WTC11 (cell line): ENCODE data around the gene NSUN4. TPM values are rescaled to one million over a fixed set of nuclear protein-coding genes. Genes with fewer than 3 reads are reported as not detected.
"Not testable (repeated sequence)": the region's sequence is repeated elsewhere in the genome, so short reads cannot be mapped to it uniquely, and the experiment has no call there.

ENCODE experiments used
- ATAC-seq: fragments of 200-7000 bp; cut with Tn5 transposase; 2 replicates; pipeline ENCODE4 v1.10.0; 2021; ENCODE audit warnings: mild to moderate bottlenecking, moderate library complexity
- CTCF ChIA-PET: fragments of 300-600 bp; sonication (Branson Sonifier 250); formaldehyde crosslinking; loops from one replicate; lab custom pipeline; 2021; ENCODE audit warnings: antibody characterized with exemption; lab: Charles Lee
- POLR2A ChIA-PET: fragments of 350-600 bp; sonication (Branson Sonifier 250); formaldehyde crosslinking; loops from one replicate; lab custom pipeline; 2021; ENCODE audit warnings: antibody characterized with exemption; lab: Charles Lee
- DNase-seq: peaks from one replicate; pipeline ENCODE4 v3.0.0; 2021; ENCODE audit warnings: low spot score
- H3K27ac Mint-ChIP-seq: 2 replicates; pipeline ENCODE4 v1.8.0; 2021; ENCODE audit warnings: mixed read lengths
- H3K27me3 Mint-ChIP-seq: 2 replicates; pipeline ENCODE4 v1.8.0; 2021; ENCODE audit warnings: low read depth, mild to moderate bottlenecking, moderate library complexity, mixed read lengths
- H3K36me3 Mint-ChIP-seq: 2 replicates; pipeline ENCODE4 v1.8.0; 2021; ENCODE audit warnings: mixed read lengths
- H3K4me1 Mint-ChIP-seq: 2 replicates; pipeline ENCODE4 v1.8.0; 2022; ENCODE audit warnings: mixed read lengths
- H3K4me3 Mint-ChIP-seq: 2 replicates; pipeline ENCODE4 v1.8.0; 2021; ENCODE audit warnings: mild to moderate bottlenecking, moderate library complexity, mixed read lengths
- H3K9me3 Mint-ChIP-seq: 2 replicates; pipeline ENCODE4 v1.8.0; 2021; ENCODE audit warnings: mixed read lengths
- ATF1 ChIP-seq: sonication (generic); formaldehyde crosslinking; IDR thresholded peaks from 2 replicates; pipeline ENCODE4 v1.8.1; 2023; ENCODE audit warnings: mild to moderate bottlenecking, moderate library complexity, missing genetic modification reagents
- ATF3 ChIP-seq: sonication (generic); formaldehyde crosslinking; conservative IDR thresholded peaks from 2 replicates; pipeline ENCODE4 v1.8.1; 2022; ENCODE audit warnings: mild to moderate bottlenecking, missing genetic modification reagents
- ATF6 ChIP-seq: sonication (generic); formaldehyde crosslinking; IDR thresholded peaks from 2 replicates; pipeline ENCODE4 v1.8.1; 2023; ENCODE audit warnings: mild to moderate bottlenecking, missing genetic modification reagents
- CREM ChIP-seq: sonication (generic); formaldehyde crosslinking; IDR thresholded peaks from 2 replicates; pipeline ENCODE4 v1.8.1; 2022; ENCODE audit warnings: mild to moderate bottlenecking, missing genetic modification reagents, moderate library complexity
- E2F1 ChIP-seq: sonication (generic); formaldehyde crosslinking; IDR thresholded peaks from 2 replicates; pipeline ENCODE4 v1.8.0; 2022; ENCODE audit warnings: mild to moderate bottlenecking, missing genetic modification reagents
- ETV6 ChIP-seq: sonication (generic); formaldehyde crosslinking; IDR thresholded peaks from 2 replicates; pipeline ENCODE4 v1.8.1; 2022; ENCODE audit warnings: mild to moderate bottlenecking, missing genetic modification reagents
- FOXJ3 ChIP-seq: sonication (generic); formaldehyde crosslinking; IDR thresholded peaks from 2 replicates; pipeline ENCODE4 v1.9.0; 2021; ENCODE audit warnings: missing genetic modification reagents, mild to moderate bottlenecking, borderline replicate concordance
- FOXP4 ChIP-seq: sonication (generic); formaldehyde crosslinking; IDR thresholded peaks from 2 replicates; pipeline ENCODE4 v1.8.0; 2022; ENCODE audit warnings: mild to moderate bottlenecking, missing genetic modification reagents
- GRHL2 ChIP-seq: fragments of 250-450 bp; sonication (Bioruptor Pico); IDR thresholded peaks from 2 replicates; pipeline ENCODE4 v1.8.0; 2022; ENCODE audit warnings: mild to moderate bottlenecking, moderate library complexity; ENCODE audit not compliant: insufficient replicate concordance, severe bottlenecking
- GTF2I ChIP-seq: fragments of 250-450 bp; sonication (Bioruptor Pico); conservative IDR thresholded peaks from 2 replicates; pipeline ENCODE4 v1.4.0; 2021; ENCODE audit warnings: mild to moderate bottlenecking
- IRF2 ChIP-seq: sonication (generic); formaldehyde crosslinking; IDR thresholded peaks from 2 replicates; pipeline ENCODE4 v1.8.0; 2022; ENCODE audit warnings: low read depth, missing genetic modification reagents, borderline replicate concordance
- KAT7 ChIP-seq: sonication (generic); formaldehyde crosslinking; IDR thresholded peaks from 2 replicates; pipeline ENCODE4 v1.8.1; 2023; ENCODE audit warnings: missing genetic modification reagents, mild to moderate bottlenecking, borderline replicate concordance
- PREB ChIP-seq: sonication (generic); formaldehyde crosslinking; IDR thresholded peaks from 2 replicates; pipeline ENCODE4 v1.8.1; 2022; ENCODE audit warnings: mild to moderate bottlenecking, missing genetic modification reagents, moderate library complexity, borderline replicate concordance
- RELA ChIP-seq: sonication (generic); formaldehyde crosslinking; IDR thresholded peaks from 2 replicates; pipeline ENCODE4 v1.8.1; 2022; ENCODE audit warnings: missing genetic modification reagents, mild to moderate bottlenecking, borderline replicate concordance
- SOX15 ChIP-seq: fragments of 250-450 bp; sonication (Bioruptor Pico); IDR thresholded peaks from 2 replicates; pipeline ENCODE4 v1.9.0; 2021; ENCODE audit warnings: mild to moderate bottlenecking
- TEAD4 ChIP-seq: sonication (generic); formaldehyde crosslinking; IDR thresholded peaks from 2 replicates; pipeline ENCODE4 v1.8.0; 2022; ENCODE audit warnings: mild to moderate bottlenecking, missing genetic modification reagents
- USF1 ChIP-seq: sonication (generic); formaldehyde crosslinking; IDR thresholded peaks from 2 replicates; pipeline ENCODE4 v1.8.0; 2022; ENCODE audit warnings: mild to moderate bottlenecking, missing genetic modification reagents
- ZNF219 ChIP-seq: sonication (generic); formaldehyde crosslinking; IDR thresholded peaks from 2 replicates; pipeline ENCODE4 v1.8.0; 2023; ENCODE audit warnings: missing genetic modification reagents, mild to moderate bottlenecking, borderline replicate concordance
- ZNF317 ChIP-seq: sonication (generic); formaldehyde crosslinking; IDR thresholded peaks from 2 replicates; pipeline ENCODE4 v1.8.1; 2023; ENCODE audit warnings: low read depth, mild to moderate bottlenecking, moderate library complexity, missing genetic modification reagents, borderline replicate concordance
- ZNF416 ChIP-seq: fragments of 250-450 bp; sonication (Bioruptor Pico); IDR thresholded peaks from 2 replicates; pipeline ENCODE4 v1.9.0; 2021; ENCODE audit warnings: mild to moderate bottlenecking, inconsistent platforms
- total RNA-seq: library from RNA; stranded (reverse); gene quantifications from 3 replicates; pipeline ENCODE4 v1.2.3, GENCODE V29; 2021

NSUN4 gene
- total RNA-seq, 1 experiment from 2014 or later, result 22.6 TPM

- DNase-seq, result no peak
- Mint-ChIP-seq H3K9me3 (no peaks in the 10 kb centered on the region), H3K36me3 (peaks cover 20% of the 10 kb centered on the region), H3K27ac (no peak overlapping the region), H3K4me1 (peaks cover 10% of the 10 kb centered on the region), H3K4me3 (no peak overlapping the region), H3K27me3 (no peaks in the 10 kb centered on the region)
- ChIA-PET CTCF (interaction anchor here (1.4 kb wide), 2 partner anchors 19 to 44 kb away, joined by 4 read pairs; no protein-coding TSS in a partner anchor), POLR2A (no interaction called here)
- no peak for TF ChIP-seq FOXJ3 (CRISPR knock-in tag)
- TF ChIP-seq PREB (CRISPR knock-in tag), result no peak
- TF ChIP-seq GTF2I (CRISPR knock-in tag), result no peak
- TF ChIP-seq GRHL2 (CRISPR knock-in tag), result no peak
- no peak for TF ChIP-seq IRF2 (CRISPR knock-in tag)
- no peak for TF ChIP-seq SOX15 (CRISPR knock-in tag)
- no peak for TF ChIP-seq TEAD4
- TF ChIP-seq ETV6, result no peak
- TF ChIP-seq ZNF416 (CRISPR knock-in tag), result no peak
- TF ChIP-seq ATF1 (CRISPR knock-in tag), result no peak
- no peak for TF ChIP-seq USF1 (CRISPR knock-in tag)
- no peak for TF ChIP-seq CREM (CRISPR knock-in tag)
- peak; percentile 50 for ATAC-seq
These were observed 26.5 kb downstream of the NSUN4 start for GRCh38 chr1:46367072-46367471.

- H3K27me3 Mint-ChIP-seq, H3K9me3 Mint-ChIP-seq, POLR2A ChIA-PET, ATAC-seq, DNase-seq, H3K4me3 Mint-ChIP-seq, H3K27ac Mint-ChIP-seq: not testable (repeated sequence)
- CTCF ChIA-PET, result interaction anchor here (1.4 kb wide), 3 partner anchors 20 to 44 kb away, joined by 4 to 5 read pairs (median 4); partner anchors contain the start of gene NSUN4
- Mint-ChIP-seq H3K36me3 (peaks cover 14% of the 10 kb centered on the region), H3K4me1 (peaks cover 10% of the 10 kb centered on the region)
These were observed 27.1 kb downstream of the NSUN4 start for GRCh38 chr1:46367701-46368100.

GRCh38 chr1:46368791-46369190 lies 28.2 kb downstream of the NSUN4 start:
- POLR2A ChIA-PET, result interaction anchor here (0.6 kb wide), 1 partner anchor 196 kb away, joined by 3 read pairs; no protein-coding TSS in a partner anchor
- no peak for DNase-seq
- Mint-ChIP-seq H3K27me3 (no peaks in the 10 kb centered on the region), H3K4me1 (peaks cover 10% of the 10 kb centered on the region), H3K36me3 (peaks cover 7% of the 10 kb centered on the region), H3K4me3 (no peak overlapping the region), H3K27ac (no peak overlapping the region)
- CTCF ChIA-PET, result interaction anchor here (1.4 kb wide), 1 partner anchor 29 kb away, joined by 5 read pairs; the partner anchor contains the start of gene NSUN4
- TF ChIP-seq ATF3 (CRISPR knock-in tag), result no peak
- no peak for TF ChIP-seq ZNF317 (CRISPR knock-in tag)
- no peak for TF ChIP-seq E2F1
- TF ChIP-seq ZNF219 (CRISPR knock-in tag), result no peak
- TF ChIP-seq ATF6, result no peak
- TF ChIP-seq KAT7 (CRISPR knock-in tag), result no peak
- no peak for TF ChIP-seq RELA (CRISPR knock-in tag)
- no peak for TF ChIP-seq FOXP4 (CRISPR knock-in tag)
- TF ChIP-seq, all 79 proteins: peak for 0
- no peaks in the 10 kb centered on the region for H3K9me3 Mint-ChIP-seq
- ATAC-seq, result no peak
